ENCODE results near the gene APCDD1.

The APCDD1 gene

DNA sequence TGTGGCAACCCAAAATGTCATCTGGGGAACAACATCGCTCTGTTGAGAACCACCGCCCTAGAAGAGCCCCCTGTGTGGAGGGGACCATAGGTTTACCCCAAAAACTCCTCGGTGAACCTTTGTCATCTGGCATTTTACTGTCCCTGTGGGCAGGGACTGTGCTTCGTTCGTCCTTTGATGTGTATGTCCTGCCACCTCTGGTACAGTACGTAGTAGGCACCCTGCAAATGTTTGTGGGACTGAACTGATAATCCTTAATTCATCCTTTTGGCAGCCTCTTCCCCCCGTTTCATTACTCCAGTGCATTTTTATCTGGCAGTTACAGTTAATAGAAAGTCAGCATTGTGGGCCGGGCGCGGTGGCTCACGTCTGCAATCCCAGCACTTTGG, 72.1 kb downstream of the APCDD1 start:
- POLR2A ChIA-PET: no interaction called here
- no peaks in the 10 kb centered on the region for H3K27me3 ChIP-seq (replicated peaks in 2 of 5; ENCODE audit: control insufficient read depth in 4 of 5, insufficient read depth in 5 of 5, low read length in 4 of 5)
- H3K4me1 ChIP-seq (ENCODE audit: control extremely low read depth in 1 of 4, control insufficient read depth in 4 of 4, insufficient read depth in 4 of 4, low read length in 3 of 4): peaks cover 2 to 38% (median 16%) of the 10 kb centered on the region in 4 experiments
- H3K36me3 ChIP-seq (ENCODE audit: control insufficient read depth in 4 of 4, insufficient read depth in 4 of 4, low read length in 3 of 4): peaks cover 0 to 2% (median 0%) of the 10 kb centered on the region in 4 experiments
- no peak for DNase-seq
- 19% methylated on average over 11 of the region's 11 CpGs for WGBS (ENCODE audit: insufficient coverage)
- CTCF ChIA-PET: interaction anchor here (0.8 to 0.9 kb wide), 2 partner anchors 8 to 9 kb away, joined by 3 read pairs; no protein-coding TSS in a partner anchor
- peak overlapping the region; percentile 62 to 91 for H3K27ac ChIP-seq (ENCODE audit: insufficient read depth in 1 of 2, low read depth in 1 of 2, low read length in 2 of 2, poor library complexity in 1 of 2, severe bottlenecking in 2 of 2)
- no peaks in the 10 kb centered on the region for H3K9me3 ChIP-seq (ENCODE audit: control extremely low read depth in 1 of 5, control insufficient read depth in 4 of 5, insufficient read depth in 2 of 5, low read depth in 1 of 5, low read length in 4 of 5)
- peak overlapping the region; percentile 68 to 98 (median 90) for H3K4me3 ChIP-seq (ENCODE audit: control insufficient read depth in 1 of 7, extremely low read depth in 1 of 7, insufficient read depth in 4 of 7, low read depth in 2 of 7, low read length in 6 of 7)

DNA sequence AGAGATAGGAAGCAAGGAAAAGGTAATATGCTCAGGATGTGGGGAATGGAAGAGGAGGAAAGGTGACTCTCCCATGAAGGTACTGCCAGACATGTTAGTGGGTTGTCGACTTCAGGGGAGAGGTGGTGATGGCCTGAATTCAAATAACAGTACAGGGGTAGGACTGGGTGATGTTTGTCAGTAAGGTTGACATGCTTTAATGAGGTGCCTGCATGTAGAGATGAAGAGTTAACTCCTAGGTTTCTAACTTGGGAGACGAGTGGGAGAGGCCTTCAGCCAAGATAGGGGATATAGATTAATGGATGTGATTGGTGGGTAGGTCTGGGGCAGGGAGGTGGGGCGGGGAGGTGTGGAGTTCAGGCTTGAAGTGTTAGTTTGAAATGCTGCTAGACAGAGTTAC, 74.0 kb downstream of the APCDD1 start:
- no peak overlapping the region for H3K27ac ChIP-seq (ENCODE audit: insufficient read depth in 1 of 2, low read depth in 1 of 2, low read length in 2 of 2, poor library complexity in 1 of 2, severe bottlenecking in 2 of 2)
- no peaks in the 10 kb centered on the region for H3K9me3 ChIP-seq (ENCODE audit: control extremely low read depth in 1 of 5, control insufficient read depth in 4 of 5, insufficient read depth in 2 of 5, low read depth in 1 of 5, low read length in 4 of 5)
- H3K36me3 ChIP-seq (ENCODE audit: control insufficient read depth in 4 of 4, insufficient read depth in 4 of 4, low read length in 3 of 4): peaks cover 0 to 5% (median 2%) of the 10 kb centered on the region in 4 experiments
- no peak overlapping the region for H3K4me3 ChIP-seq (ENCODE audit: control insufficient read depth in 1 of 7, extremely low read depth in 1 of 7, insufficient read depth in 4 of 7, low read depth in 2 of 7, low read length in 6 of 7)
- ChIA-PET POLR2A (no interaction called here), CTCF (interaction anchor here (1.2 kb wide), 1 partner anchor 12 kb away, joined by 3 read pairs; no protein-coding TSS in a partner anchor)
- WGBS (ENCODE audit: insufficient coverage): 79% methylated on average over 3 of the region's 3 CpGs
- peaks cover 2 to 38% (median 16%) of the 10 kb centered on the region in 4 experiments for H3K4me1 ChIP-seq (ENCODE audit: control extremely low read depth in 1 of 4, control insufficient read depth in 4 of 4, insufficient read depth in 4 of 4, low read length in 3 of 4)
- H3K27me3 ChIP-seq (replicated peaks in 2 of 5; ENCODE audit: control insufficient read depth in 4 of 5, insufficient read depth in 5 of 5, low read length in 4 of 5): no peaks in the 10 kb centered on the region
- DNase-seq: no peak

DNA sequence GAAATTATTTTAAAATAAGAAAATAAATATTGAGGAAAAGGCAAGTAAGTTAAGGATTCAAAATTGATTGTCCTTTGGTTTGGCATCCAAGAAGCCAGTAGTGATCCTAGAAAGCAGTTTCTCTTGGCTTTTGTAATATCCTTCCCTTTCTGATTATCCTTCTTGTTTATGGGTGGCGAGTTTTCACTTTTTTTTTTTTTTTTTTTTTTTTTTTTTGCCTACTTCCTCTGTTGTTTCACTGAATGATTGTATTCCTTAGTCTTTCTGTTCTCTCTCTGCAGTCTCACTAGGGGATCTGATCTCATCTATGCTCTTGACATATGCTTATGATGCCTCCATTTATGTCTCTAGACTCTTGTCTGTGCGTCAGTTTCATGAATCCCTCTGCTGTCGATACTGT, 75.6 kb downstream of the APCDD1 start:
- ChIA-PET POLR2A (no interaction called here), CTCF (interaction anchor here (1.2 kb wide), 1 partner anchor 558 kb away, joined by 3 read pairs; no protein-coding TSS in a partner anchor)
- H3K27ac ChIP-seq (ENCODE audit: insufficient read depth in 1 of 2, low read depth in 1 of 2, low read length in 2 of 2, poor library complexity in 1 of 2, severe bottlenecking in 2 of 2): peak overlapping the region in 1 of 2 experiments; percentile 19
- H3K4me3 ChIP-seq (ENCODE audit: control insufficient read depth in 1 of 7, extremely low read depth in 1 of 7, insufficient read depth in 4 of 7, low read depth in 2 of 7, low read length in 6 of 7): no peak overlapping the region
- peaks cover 2 to 34% (median 15%) of the 10 kb centered on the region in 4 experiments for H3K4me1 ChIP-seq (ENCODE audit: control extremely low read depth in 1 of 4, control insufficient read depth in 4 of 4, insufficient read depth in 4 of 4, low read length in 3 of 4)
- 100% methylated on average over 1 of the region's 3 CpGs for WGBS (ENCODE audit: insufficient coverage)
- H3K27me3 ChIP-seq (replicated peaks in 2 of 5; ENCODE audit: control insufficient read depth in 4 of 5, insufficient read depth in 5 of 5, low read length in 4 of 5): no peaks in the 10 kb centered on the region
- DNase-seq: no peak
- H3K9me3 ChIP-seq (ENCODE audit: control extremely low read depth in 1 of 5, control insufficient read depth in 4 of 5, insufficient read depth in 2 of 5, low read depth in 1 of 5, low read length in 4 of 5): no peaks in the 10 kb centered on the region
- peaks cover 2 to 11% (median 9%) of the 10 kb centered on the region in 4 experiments for H3K36me3 ChIP-seq (ENCODE audit: control insufficient read depth in 4 of 4, insufficient read depth in 4 of 4, low read length in 3 of 4)

DNA sequence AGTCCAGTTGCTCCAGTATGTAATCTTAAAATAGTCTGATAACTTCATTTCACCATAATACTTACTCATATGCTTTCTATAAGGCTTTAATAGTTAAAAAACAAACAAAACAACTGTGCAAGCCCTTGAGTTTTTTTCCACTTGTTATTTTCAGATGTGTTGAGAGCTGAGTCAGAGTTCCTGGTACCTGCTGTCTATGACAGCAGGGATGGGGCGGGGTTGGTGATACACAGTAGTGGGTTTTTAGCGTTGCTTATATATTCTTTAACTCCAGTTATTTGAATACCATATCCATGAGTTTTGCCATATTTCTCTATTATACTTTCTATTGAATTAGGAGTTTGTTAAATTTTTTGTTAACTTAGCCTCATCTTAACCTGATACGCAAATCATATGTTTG, 76.4 kb downstream of the APCDD1 start:
- Histone ChIP-seq H3K9me3 (ENCODE audit: control extremely low read depth in 1 of 5, control insufficient read depth in 4 of 5, insufficient read depth in 2 of 5, low read depth in 1 of 5, low read length in 4 of 5) (no peaks in the 10 kb centered on the region), H3K27me3 (replicated peaks in 2 of 5; ENCODE audit: control insufficient read depth in 4 of 5, insufficient read depth in 5 of 5, low read length in 4 of 5) (no peaks in the 10 kb centered on the region), H3K4me1 (ENCODE audit: control extremely low read depth in 1 of 4, control insufficient read depth in 4 of 4, insufficient read depth in 4 of 4, low read length in 3 of 4) (peaks cover 2 to 27% (median 12%) of the 10 kb centered on the region in 4 experiments), H3K4me3 (ENCODE audit: control insufficient read depth in 1 of 7, extremely low read depth in 1 of 7, insufficient read depth in 4 of 7, low read depth in 2 of 7, low read length in 6 of 7) (no peak overlapping the region), H3K27ac (ENCODE audit: insufficient read depth in 1 of 2, low read depth in 1 of 2, low read length in 2 of 2, poor library complexity in 1 of 2, severe bottlenecking in 2 of 2) (peak overlapping the region in 1 of 2 experiments; percentile 19), H3K36me3 (ENCODE audit: control insufficient read depth in 4 of 4, insufficient read depth in 4 of 4, low read length in 3 of 4) (peaks cover 2 to 11% (median 9%) of the 10 kb centered on the region in 4 experiments)
- CTCF ChIA-PET: interaction anchor here (1.2 kb wide), 1 partner anchor 559 kb away, joined by 3 read pairs; no protein-coding TSS in a partner anchor
- DNase-seq: no peak
- POLR2A ChIA-PET: no interaction called here
- no CpG with 5 or more reads among the region's 3 CpGs for WGBS (ENCODE audit: insufficient coverage)

DNA sequence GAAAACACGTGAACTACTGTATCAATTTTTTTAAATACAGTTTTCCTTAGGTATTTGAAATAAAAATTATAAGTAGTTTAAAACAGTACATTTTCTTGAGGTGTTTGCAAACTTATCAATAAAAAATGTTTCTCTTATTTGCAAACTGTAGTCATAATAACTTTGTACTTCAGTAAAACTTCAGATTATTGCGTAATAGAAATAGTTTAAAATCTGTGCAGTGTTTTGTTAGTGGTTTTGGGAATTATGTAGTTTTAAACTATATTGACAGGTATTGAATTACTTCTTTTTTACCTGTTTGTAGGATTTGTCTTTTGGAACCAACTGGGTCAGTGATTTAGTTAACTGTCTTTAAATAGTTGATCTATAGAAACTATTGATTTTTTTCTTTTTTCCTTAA, 78.7 kb downstream of the APCDD1 start:
- H3K27me3 ChIP-seq (replicated peaks in 2 of 5; ENCODE audit: control insufficient read depth in 4 of 5, insufficient read depth in 5 of 5, low read length in 4 of 5): no peaks in the 10 kb centered on the region
- no peak for DNase-seq
- ChIA-PET POLR2A (no interaction called here), CTCF (no interaction called here)
- H3K27ac ChIP-seq (ENCODE audit: insufficient read depth in 1 of 2, low read depth in 1 of 2, low read length in 2 of 2, poor library complexity in 1 of 2, severe bottlenecking in 2 of 2): no peak overlapping the region
- H3K9me3 ChIP-seq (ENCODE audit: control extremely low read depth in 1 of 5, control insufficient read depth in 4 of 5, insufficient read depth in 2 of 5, low read depth in 1 of 5, low read length in 4 of 5): no peaks in the 10 kb centered on the region
- WGBS (ENCODE audit: insufficient coverage): no CpG with 5 or more reads among the region's 2 CpGs
- no peak overlapping the region for H3K4me3 ChIP-seq (ENCODE audit: control insufficient read depth in 1 of 7, extremely low read depth in 1 of 7, insufficient read depth in 4 of 7, low read depth in 2 of 7, low read length in 6 of 7)
- H3K4me1 ChIP-seq (ENCODE audit: control extremely low read depth in 1 of 4, control insufficient read depth in 4 of 4, insufficient read depth in 4 of 4, low read length in 3 of 4): peaks cover 0 to 16% (median 3%) of the 10 kb centered on the region in 4 experiments
- peaks cover 4 to 12% (median 11%) of the 10 kb centered on the region in 4 experiments for H3K36me3 ChIP-seq (ENCODE audit: control insufficient read depth in 4 of 4, insufficient read depth in 4 of 4, low read length in 3 of 4)

DNA sequence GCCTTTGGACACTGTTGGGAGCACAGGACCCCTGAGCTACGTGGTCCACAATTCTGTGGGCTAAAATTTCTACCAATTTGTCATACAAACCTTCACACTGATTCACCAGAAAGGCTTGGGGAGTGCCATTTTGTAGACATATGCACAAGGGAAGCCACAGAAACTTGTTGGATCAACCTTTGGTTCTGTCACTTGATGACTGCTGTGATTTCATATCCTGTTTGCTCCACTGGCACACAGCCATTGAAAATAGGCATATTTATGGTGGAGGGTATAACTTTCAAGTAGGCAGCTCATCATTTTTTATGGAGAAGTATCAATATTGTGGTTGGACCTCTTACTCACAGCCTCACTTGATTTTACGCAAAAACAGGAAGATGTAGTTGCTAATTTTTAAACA, 81.8 kb downstream of the APCDD1 start:
- ChIA-PET POLR2A (no interaction called here), CTCF (interaction anchor here (0.7 to 1.7 kb wide), 3 partner anchors 9 to 24 kb away, joined by 3 read pairs; no protein-coding TSS in a partner anchor)
- H3K4me1 ChIP-seq (ENCODE audit: control extremely low read depth in 1 of 4, control insufficient read depth in 4 of 4, insufficient read depth in 4 of 4, low read length in 3 of 4): no peaks in the 10 kb centered on the region
- peaks cover 4 to 37% (median 25%) of the 10 kb centered on the region in 4 experiments for H3K36me3 ChIP-seq (ENCODE audit: control insufficient read depth in 4 of 4, insufficient read depth in 4 of 4, low read length in 3 of 4)
- 100% methylated on average over 2 of the region's 2 CpGs for WGBS (ENCODE audit: insufficient coverage)
- H3K9me3 ChIP-seq (ENCODE audit: control extremely low read depth in 1 of 5, control insufficient read depth in 4 of 5, insufficient read depth in 2 of 5, low read depth in 1 of 5, low read length in 4 of 5): no peaks in the 10 kb centered on the region
- DNase-seq: no peak
- H3K27me3 ChIP-seq (replicated peaks in 2 of 5; ENCODE audit: control insufficient read depth in 4 of 5, insufficient read depth in 5 of 5, low read length in 4 of 5): no peaks in the 10 kb centered on the region
- no peak overlapping the region for H3K4me3 ChIP-seq (ENCODE audit: control insufficient read depth in 1 of 7, extremely low read depth in 1 of 7, insufficient read depth in 4 of 7, low read depth in 2 of 7, low read length in 6 of 7)
- no peak overlapping the region for H3K27ac ChIP-seq (ENCODE audit: insufficient read depth in 1 of 2, low read depth in 1 of 2, low read length in 2 of 2, poor library complexity in 1 of 2, severe bottlenecking in 2 of 2)

DNA sequence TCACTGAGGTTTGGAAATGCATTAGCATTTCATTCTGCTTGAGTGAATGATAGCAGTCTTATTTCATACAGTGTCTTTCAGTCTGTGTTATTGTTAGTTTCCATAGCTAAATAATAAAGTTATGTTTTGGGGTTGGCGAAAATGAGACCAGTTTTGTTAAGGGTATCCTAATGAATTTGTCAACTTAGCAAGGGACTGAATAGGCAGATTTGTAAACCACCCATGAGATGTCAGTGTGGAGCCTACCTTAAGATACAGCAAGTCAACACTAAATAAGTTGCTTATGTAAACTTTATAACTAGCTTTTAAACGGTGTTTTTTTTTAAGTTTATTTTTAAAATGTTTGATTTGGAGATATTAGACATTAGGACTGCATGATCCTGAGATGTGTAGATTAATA, 83.3 kb downstream of the APCDD1 start:
- no peak overlapping the region for H3K4me3 ChIP-seq (ENCODE audit: control insufficient read depth in 1 of 7, extremely low read depth in 1 of 7, insufficient read depth in 4 of 7, low read depth in 2 of 7, low read length in 6 of 7)
- ChIA-PET POLR2A (interaction anchor here (1.2 kb wide), 1 partner anchor 12 kb away, joined by 3 read pairs; the partner anchor contains the start of gene NAPG), CTCF (interaction anchor here (1.4 kb wide), 1 partner anchor 19 kb away, joined by 3 read pairs; no protein-coding TSS in a partner anchor)
- no peaks in the 10 kb centered on the region for H3K9me3 ChIP-seq (ENCODE audit: control extremely low read depth in 1 of 5, control insufficient read depth in 4 of 5, insufficient read depth in 2 of 5, low read depth in 1 of 5, low read length in 4 of 5)
- H3K36me3 ChIP-seq (ENCODE audit: control insufficient read depth in 4 of 4, insufficient read depth in 4 of 4, low read length in 3 of 4): peaks cover 4 to 46% (median 31%) of the 10 kb centered on the region in 4 experiments
- peaks cover 0 to 2% (median under 1%) of the 10 kb centered on the region in 4 experiments for H3K4me1 ChIP-seq (ENCODE audit: control extremely low read depth in 1 of 4, control insufficient read depth in 4 of 4, insufficient read depth in 4 of 4, low read length in 3 of 4)
- DNase-seq: no peak
- H3K27me3 ChIP-seq (replicated peaks in 2 of 5; ENCODE audit: control insufficient read depth in 4 of 5, insufficient read depth in 5 of 5, low read length in 4 of 5): no peaks in the 10 kb centered on the region
- no peak overlapping the region for H3K27ac ChIP-seq (ENCODE audit: insufficient read depth in 1 of 2, low read depth in 1 of 2, low read length in 2 of 2, poor library complexity in 1 of 2, severe bottlenecking in 2 of 2)
- no CpG with 5 or more reads among the region's 2 CpGs for WGBS (ENCODE audit: insufficient coverage)
